GM12801 (cell line): ENCODE results near the gene WDR4.

Source experiments
- CTCF ChIP-seq: IDR thresholded peaks from one replicate; pipeline ENCODE4 v1.5.1; 2011; ENCODE audit warnings: control low read depth; ENCODE audit not compliant: insufficient read length; ENCODE audit errors: extremely low read depth

The WDR4 gene

GRCh38 chr21:42848932-42849758 is 30.2 kb downstream of the WDR4 start:
- no peak for TF ChIP-seq CTCF

GRCh38 chr21:42847726-42848125 is 31.6 kb downstream of the WDR4 start:
- TF ChIP-seq CTCF, result no peak

GRCh38 chr21:42847051-42847707 is 32.2 kb downstream of the WDR4 start:
- TF ChIP-seq CTCF, result no peak

GRCh38 chr21:42846221-42846620 is 33.1 kb downstream of the WDR4 start:
- TF ChIP-seq CTCF, result no peak

- TF ChIP-seq CTCF, result no peak
Measured at GRCh38 chr21:42845296-42845965, 33.9 kb downstream of the WDR4 start.

GRCh38 chr21:42844411-42845113 is 34.8 kb downstream of the WDR4 start:
- TF ChIP-seq CTCF, result no peak

GRCh38 chr21:42843056-42843455 is 36.3 kb downstream of the WDR4 start:
- TF ChIP-seq CTCF, result no peak
